ENCODE results near the gene RTN4RL1.

RTN4RL1 gene

GRCh38 chr17:2044263-2044894 is 19.2 kb upstream of the RTN4RL1 start:
- DNase-seq: no peak

GRCh38 chr17:2043785-2044184 is 18.7 kb upstream of the RTN4RL1 start:
- DNase-seq: no peak

- DNase-seq: no peak
Observed at GRCh38 chr17:2042933-2043332, 17.8 kb upstream of the RTN4RL1 start.

GRCh38 chr17:2042390-2042847 is 17.3 kb upstream of the RTN4RL1 start:
- peak; percentile 35 for DNase-seq

DNA sequence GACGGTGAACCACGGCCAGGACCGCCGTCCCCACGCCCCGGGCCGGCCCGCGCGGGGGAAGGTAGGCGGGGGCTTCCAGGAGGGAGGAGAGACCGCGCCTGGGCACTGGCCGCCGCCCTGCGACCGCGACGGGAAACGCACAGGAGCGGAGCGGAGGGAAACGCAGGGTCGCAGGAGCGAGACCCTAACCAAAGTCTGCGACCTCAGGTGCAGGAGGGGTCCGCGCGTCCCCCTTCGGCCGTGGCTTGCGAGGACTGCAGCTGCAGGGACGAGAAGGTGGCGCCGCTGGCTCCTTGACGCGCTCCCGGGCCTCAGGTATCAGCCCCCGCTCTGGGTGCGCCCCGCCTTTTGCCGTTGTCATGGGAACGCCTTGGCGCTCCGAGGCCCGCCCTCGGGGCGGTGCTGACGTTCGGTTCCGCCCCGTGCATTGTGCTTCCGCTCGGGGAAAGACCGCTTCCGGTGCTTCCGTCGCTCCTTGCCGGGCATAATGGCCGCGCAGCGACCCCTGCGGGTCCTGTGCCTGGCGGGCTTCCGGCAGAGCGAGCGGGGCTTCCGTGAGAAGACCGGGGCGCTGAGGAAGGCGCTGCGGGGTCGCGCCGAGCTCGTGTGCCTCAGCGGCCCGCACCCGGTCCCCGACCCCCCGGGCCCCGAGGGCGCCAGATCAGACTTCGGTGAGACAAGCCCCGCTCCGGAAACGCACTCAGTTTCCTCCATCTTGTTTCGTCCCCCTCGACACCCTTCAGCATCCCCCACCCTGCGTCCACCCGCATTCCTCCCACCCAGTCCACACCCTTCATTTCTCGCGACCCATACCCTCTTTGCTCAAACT is 16.6 kb upstream of the RTN4RL1 start, which contains the start of gene OVCA2:
TSS of gene OVCA2 (plus strand) at position 462 of the 829 bp plus-strand sequence. CDS start at position 488, 26 bp downstream.
- DNase-seq: peak; percentile 98

- DNase-seq: no peak
Observed at GRCh38 chr17:2040942-2041560, 15.9 kb upstream of the RTN4RL1 start.

GRCh38 chr17:2040219-2040827 is 15.2 kb upstream of the RTN4RL1 start:
- DNase-seq: no peak

DNA sequence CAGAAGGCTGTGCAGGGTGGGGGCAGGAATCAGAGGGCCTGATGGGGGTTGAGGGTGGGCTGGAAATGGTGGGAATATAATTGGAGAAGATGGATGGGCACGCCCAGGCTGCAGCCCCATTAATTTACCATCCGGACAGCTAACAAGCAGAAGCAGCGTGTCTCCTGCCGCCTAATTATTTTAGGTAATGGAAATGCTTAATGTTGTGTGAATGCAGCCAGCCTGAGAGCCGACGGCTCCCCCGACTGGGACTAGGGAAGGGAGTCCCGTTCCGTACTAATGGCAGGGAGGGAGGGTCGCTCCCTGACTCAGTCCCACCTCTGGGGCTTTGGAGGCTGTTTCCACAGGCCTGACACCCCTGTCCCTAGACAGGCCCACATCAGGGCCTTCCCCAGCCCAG is 12.0 kb upstream of the RTN4RL1 start:
- DNase-seq: no peak

DNA sequence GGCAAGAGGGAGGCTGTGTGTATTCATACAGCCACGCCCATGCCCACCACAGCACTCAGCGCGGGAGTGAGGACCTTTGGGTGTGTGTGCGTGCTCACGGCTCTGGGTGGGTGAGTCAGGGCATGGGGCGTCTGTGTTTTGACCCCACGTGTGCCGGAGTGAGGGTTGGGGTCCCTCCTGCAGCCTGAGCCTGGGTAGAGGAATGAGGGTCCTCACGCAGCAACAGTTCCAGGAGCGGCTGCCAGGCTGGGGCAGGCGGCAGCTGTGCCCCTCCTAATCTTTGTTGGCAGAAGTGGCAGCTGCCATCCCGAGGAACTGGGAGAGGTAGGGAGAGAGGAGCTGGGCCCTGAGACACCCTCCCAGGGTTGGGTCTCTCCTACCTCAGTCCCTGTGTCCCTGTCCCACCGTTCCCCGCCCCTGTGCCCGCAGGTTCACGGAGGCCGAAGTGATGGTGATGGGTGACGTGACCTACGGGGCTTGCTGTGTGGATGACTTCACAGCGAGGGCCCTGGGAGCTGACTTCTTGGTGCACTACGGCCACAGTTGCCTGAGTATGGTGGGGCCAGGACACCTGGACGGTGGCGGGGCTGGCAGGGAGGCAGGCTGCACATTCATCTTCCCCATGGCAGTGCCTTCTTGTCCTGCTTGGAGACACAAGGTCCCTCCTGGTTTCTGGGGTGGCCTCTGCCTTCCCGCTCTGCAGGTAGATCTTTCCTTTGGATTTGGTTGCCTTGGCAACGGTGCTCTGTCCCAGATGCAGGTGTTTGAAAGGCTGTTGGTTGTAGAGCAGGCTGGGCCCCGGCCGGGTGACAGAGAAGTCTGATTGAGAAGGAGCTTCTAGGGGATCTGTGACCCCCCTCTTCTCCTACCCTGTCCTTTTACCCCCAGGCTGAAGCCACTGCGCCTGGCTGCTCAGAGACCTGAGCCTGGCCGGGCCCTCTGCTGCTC is 10.7 kb upstream of the RTN4RL1 start:
- DNase-seq: no peak

DNA sequence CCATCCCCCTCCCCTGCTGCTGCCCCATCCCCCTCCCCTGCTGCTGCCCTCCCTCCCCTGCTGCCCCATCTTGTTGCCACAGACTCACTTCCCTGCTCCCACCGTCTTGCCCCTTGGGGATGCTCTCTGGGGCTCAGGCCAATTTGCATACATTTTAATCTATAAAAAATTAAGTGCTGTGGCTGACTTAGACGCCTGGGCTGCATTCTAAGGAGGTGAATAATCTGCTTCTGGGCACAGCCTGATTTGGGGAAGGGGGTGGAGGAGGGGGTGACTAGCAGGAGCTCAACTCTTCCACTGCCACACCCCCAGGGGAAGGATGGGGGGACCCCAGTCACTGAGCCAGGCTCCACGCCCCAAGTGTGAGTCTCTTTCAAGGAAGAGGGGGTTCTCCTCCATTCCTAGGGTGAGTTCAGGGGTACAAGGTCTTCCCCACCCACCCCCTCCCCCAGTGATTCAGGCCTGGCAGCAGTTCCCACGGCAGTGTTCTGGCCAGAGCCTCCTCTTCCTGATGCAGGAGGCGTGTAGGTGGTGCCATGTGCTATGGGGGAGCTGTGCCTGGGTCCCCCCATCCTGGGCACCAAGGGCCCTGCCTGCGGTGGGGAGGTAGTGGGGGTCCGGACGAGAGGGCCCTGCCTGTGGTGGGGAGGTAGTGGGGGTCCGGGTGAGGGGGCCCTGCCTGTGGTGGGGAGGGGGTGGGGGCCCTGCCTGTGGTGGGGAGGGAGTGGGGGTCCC is 9.8 kb upstream of the RTN4RL1 start:
- no peak for DNase-seq

- DNase-seq: no peak
Observed at GRCh38 chr17:2034157-2034556, 9.0 kb upstream of the RTN4RL1 start.

- no peak for DNase-seq
Observed at GRCh38 chr17:2033153-2033552, 8.0 kb upstream of the RTN4RL1 start.

DNA sequence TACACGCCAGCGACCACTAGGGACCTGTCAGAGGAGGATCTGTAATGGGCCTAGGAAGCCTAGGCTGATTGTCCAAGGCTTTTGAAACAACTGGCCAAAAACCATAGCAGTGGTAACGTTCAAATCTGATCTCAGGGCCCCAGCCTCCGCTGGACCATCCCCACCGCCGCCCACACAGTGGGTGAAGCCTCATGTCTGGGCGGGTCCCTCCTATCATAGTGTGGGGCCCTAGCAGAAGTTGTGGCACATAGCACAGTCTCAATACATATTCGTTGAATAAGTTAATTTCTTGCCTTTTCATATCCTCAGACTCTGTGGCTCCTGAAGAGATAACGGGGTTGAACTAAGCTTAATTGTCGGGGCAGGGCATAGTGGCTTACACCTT is 5.6 kb upstream of the RTN4RL1 start:
- peak; percentile 66 for DNase-seq

DNA sequence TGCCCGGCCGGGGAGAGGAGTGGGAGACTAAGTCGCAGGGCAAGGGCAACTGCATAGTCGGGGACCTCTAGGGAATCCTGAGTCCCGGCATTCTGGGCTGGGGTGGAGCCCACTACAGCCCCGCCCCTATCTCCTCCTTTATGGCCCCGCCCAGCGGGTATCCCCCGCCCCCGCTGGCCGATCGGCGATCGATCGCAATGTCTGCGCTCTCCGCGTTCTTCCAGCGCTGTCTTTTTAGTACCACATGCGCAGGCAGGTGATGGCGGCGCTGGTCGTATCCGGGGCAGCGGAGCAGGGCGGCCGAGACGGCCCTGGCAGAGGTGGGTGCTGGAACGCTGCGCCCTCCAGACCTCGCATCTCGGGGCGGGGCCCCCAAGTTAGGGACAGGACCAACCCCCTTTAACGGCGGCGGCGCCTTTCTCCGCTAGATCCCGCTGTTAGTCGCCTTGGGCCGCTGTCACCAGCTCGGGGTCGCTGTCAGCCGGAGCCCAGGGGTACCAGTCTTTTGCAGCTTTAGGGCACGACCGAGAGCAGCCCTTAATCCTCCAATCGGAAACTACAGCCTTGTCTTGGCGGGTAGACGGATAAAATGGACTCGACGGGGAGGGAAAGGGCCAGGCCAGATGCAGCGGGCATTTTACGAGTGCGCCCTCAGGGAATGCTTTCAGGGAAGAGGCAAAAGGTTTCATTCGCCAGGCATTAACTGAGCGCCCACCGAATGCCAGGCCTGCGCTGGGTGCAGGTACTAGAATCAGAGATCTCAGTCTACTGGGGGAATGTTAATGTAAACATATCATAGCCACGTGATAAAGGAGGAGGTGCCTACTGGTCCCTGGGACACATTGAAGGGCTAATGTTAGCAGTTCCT is 5.0 kb upstream of the RTN4RL1 start, which contains the start of gene DPH1:
TSS of gene DPH1 (plus strand) at position 243 of the 868 bp plus-strand sequence. CDS start at position 260, 17 bp downstream.
- peak; percentile 93 for DNase-seq

DNA sequence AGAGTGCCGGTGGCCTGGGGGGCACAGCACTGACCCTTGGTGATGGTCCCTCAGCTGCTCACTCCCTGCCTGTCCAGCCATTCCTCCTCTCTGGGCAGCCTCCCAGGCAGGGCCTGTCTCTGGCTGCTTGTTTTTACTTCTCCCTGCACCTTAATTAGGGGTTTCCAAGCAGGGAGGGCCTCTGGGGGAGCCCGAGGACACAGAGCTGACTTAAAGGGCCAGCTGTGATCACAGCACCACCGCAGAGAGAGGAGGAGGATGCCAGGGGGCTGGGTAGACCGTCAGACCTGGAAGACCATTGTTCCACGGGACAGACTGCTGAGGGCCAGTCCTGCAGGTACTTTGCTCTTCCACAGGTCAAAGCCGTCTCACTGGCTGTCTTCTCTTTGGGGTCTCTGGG is 3.6 kb upstream of the RTN4RL1 start:
- no peak for DNase-seq

DNA sequence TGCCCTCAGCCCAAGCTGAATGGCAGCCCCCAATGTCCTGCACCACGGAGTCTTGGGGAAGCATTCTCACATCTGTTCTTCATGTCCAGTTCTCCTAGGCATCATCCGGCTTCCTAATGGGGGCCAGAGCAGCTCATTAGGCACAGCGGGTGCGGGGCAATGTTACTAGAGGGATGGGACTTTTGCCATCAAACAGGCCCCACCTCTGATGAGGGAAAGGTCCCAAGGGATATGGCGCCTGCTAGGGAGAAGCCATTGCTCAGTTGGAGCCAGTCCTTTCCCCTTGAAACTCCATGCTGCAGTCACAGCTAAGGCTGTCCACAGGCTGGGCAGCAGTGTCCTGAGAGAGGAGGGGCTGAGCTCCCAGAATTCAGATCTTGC is 3.1 kb upstream of the RTN4RL1 start:
- DNase-seq: no peak

GRCh38 chr17:2027528-2028233 is 2.5 kb upstream of the RTN4RL1 start:
- DNase-seq: peak; percentile 38

- peak; percentile 54 for DNase-seq
Observed at GRCh38 chr17:2025622-2026309, 632 bp upstream of the RTN4RL1 start.

All from stimulated activated CD8-positive, alpha-beta memory T cell treated with anti-CD3 and anti-CD28 coated beads, Interleukin-4, amount 100 ng/mL, for 48 hours (primary cell).